Hematopoietic multipotent progenitor cell treated with erythropoietin and hydrocortisone succinate and interleukin-3 and kit ligand, for 6 days (in vitro differentiated cells): ENCODE results near the gene MB21D2.
"Not testable (repeated sequence)": the region's sequence is repeated elsewhere in the genome, so short reads cannot be mapped to it uniquely, and the experiment has no call there.

Experiments used
- DNase-seq: peaks from one replicate; pipeline ENCODE4 v3.0.0-alpha.2; 2015

MB21D2 gene, protein sequence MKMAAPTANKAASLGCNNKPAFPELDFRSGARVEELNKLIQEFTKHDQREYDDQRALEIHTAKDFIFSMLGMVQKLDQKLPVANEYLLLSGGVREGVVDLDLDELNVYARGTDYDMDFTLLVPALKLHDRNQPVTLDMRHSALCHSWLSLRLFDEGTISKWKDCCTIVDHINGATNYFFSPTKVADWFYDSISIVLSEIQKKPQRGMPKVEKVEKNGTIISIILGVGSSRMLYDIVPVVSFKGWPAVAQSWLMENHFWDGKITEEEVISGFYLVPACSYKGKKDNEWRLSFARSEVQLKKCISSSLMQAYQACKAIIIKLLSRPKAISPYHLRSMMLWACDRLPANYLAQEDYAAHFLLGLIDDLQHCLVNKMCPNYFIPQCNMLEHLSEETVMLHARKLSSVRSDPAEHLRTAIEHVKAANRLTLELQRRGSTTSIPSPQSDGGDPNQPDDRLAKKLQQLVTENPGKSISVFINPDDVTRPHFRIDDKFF

GRCh38 chr3:192917404-192918274, at the start of gene MB21D2:
MB21D2 (minus strand) TSS chr3:192917856; CDS start chr3:192917840, 16 bp downstream.
- peak; percentile 63 for DNase-seq

- DNase-seq: not testable (repeated sequence)
These were observed 47.5 kb upstream of the MB21D2 start for GRCh38 chr3:192964959-192965719.

DNA sequence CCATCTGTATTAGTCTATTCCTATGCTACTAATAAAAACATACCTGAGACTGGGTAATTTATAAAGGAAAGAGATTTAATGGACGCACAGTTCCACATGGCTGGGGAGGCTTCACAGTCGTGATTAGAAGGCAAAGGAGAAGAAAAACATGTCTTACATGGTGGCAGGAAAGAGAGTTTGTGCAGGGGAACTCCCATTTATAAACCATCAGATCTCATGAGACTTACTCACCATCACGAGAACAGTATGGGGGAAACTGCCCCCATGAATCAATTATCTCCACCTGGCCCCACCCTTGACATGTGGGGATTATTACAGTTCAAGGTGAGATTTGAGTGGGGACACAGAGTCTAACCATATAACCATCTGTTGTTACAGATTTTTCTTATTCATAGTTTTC, 42.1 kb upstream of the MB21D2 start:
- no peak for DNase-seq

DNA sequence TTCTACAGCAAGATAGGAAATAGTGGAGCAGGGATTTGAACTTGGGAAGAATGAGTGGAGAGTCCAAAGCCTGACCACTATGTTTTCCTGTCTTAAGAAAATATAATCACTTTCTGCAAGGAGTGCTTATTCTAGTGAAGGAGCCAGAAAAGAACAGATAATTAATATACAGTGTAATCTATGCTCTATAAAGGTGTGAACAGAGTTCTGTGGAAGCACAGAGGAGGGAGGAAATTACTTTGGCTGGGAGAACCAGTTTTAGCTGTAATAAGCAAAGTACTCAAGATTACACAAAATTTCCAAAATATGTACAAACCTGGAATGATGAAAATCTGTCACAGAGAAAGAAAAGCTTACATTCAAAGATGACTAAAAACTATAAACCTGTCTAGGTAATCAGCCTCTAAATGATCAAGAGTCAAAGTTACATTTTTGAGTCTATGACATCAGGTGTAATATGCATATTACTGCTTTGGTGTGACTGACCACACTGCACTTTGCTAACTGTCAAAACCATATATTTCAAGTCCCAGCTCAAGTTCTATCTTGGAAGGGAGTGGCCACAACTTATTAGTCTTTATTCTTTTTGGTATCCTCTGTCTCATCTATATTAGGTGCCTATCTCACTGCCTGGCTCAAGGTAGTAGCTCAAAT, 40.7 kb upstream of the MB21D2 start:
- no peak for DNase-seq

- peak; percentile 55 for DNase-seq
These were observed 39.9 kb upstream of the MB21D2 start for GRCh38 chr3:192957441-192958021.

- no peak for DNase-seq
These were observed 36.3 kb upstream of the MB21D2 start for GRCh38 chr3:192953926-192954325.

DNA sequence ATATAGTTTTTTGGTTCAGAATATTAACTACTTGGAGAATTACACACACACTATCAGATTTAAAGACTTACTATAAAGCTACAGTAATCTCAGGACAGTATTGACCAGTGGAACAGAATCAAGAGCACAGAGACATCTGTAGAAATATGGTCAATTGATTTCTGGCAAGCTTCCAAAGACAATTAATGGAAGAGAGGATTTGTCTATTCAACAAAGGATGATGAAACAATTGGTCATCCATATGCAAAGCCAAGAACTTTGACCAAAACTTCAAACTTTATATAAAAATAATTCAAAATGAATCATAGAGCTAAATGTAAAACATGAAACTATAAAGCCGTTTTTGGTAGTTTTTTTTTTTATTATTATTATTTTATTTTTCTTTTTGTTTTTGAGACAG, 29.8 kb upstream of the MB21D2 start:
- DNase-seq: no peak

DNA sequence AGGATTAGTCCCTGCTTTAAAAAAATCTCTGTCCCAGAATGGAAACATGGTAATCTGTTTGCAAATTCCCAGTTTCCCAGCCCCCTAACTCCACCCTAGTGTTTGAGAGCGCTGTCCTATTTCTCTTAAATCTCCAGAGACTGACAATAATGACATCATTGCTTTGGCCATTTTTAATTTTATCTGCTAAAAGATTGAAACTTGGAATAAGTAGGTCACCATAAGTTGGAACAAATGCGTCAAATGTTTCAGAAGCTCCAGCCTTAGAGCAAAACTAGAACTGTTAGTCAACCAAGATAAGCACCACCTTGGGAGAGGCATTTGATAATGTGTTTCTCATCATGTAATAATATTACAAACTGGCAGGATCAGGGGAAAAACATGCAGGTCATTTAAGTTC, 25.7 kb upstream of the MB21D2 start:
- DNase-seq: no peak

DNA sequence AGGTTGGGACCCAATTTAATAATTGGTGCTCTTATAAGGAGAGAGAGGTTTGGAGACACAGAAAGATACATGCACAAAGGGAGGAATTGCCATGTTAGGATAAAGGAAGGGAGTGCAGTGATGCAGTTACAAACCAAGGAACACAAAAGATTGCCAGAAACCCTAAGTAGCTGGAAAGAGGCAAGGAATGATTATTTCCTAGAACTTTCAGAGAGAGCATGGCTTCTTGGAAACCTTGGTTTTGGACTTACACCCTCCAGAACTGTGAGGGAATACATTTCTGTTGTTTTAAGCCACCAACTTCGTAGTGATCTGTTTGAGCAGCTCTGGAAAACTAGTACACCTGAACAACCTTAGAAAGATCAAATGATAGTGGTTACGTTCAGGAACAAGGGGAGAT, 25.0 kb upstream of the MB21D2 start:
- no peak for DNase-seq

DNA sequence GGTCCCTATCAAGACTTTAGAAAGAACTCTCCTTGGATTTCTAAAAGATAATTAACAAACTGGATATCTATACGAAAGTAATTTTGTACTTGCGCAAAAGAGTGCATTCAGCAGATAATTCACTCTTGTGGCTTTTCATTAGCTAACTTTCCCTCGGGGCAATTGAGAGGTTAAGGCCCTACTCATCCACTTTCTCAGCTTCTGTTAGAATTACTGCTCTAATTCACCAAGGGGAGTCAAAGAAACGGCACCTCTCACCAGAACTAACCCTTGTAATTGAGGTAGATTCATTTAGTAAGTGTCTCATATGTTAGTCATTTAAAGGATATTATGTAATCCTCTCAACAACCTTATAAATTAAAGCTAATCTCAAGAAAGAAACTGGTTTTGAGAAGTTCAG, 22.5 kb upstream of the MB21D2 start:
- DNase-seq: no peak

GRCh38 chr3:192935441-192935840, 17.8 kb upstream of the MB21D2 start:
- no peak for DNase-seq

DNA sequence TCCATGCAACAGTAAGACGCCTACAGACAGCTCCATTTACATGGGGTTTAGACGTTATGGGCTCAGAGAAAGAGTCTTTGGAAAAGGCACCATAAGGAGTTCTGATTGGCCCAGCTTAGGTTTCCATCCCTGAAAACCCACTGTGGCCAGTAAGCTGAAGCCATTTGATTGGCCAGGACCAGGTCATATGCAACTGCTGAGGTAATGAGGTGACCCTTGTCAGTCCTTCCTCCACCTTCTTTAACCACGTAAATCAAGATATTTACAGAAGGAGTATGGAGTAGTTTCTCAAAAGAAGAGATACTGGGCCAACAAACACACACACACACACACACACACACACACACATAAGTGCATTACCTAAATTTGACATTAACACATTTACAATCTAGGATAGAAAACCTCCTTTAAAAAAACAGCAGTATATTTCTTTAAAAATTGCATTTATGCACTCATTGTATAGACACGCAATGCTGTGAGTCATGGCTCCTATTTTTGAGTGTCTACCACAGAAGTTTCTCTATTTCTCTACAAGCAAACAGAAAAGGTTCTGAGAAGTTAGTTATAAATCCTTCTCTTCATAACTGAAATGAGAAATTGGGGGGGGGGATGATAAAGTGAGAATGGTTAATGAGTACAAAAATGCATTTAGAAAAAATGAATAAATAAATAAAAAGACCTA, 16.3 kb upstream of the MB21D2 start:
- no peak for DNase-seq

- DNase-seq: no peak
These were observed 15.6 kb upstream of the MB21D2 start for GRCh38 chr3:192933259-192933658.

- no peak for DNase-seq
These were observed 14.2 kb upstream of the MB21D2 start for GRCh38 chr3:192931825-192932224.

DNA sequence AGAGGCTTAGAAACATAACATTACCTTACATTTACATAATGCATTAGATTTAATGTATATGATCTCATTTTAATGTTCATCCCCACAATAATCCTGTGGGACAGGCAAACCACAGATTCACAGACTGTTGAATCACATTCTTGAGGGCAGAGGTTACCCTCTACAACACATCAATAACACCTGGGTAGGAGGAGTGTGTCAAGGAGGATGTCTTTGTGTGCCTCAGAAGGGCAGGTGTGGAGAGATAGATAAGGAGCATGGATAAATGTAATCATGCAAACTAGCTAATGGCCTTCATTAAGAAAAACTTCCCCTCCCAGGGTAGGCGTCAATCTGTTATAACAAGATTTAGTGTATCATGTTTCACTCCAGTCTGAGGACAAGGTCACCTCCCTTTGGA, 12.9 kb upstream of the MB21D2 start:
- DNase-seq: no peak

- no peak for DNase-seq
These were observed 12.3 kb upstream of the MB21D2 start for GRCh38 chr3:192929755-192930547.

DNA sequence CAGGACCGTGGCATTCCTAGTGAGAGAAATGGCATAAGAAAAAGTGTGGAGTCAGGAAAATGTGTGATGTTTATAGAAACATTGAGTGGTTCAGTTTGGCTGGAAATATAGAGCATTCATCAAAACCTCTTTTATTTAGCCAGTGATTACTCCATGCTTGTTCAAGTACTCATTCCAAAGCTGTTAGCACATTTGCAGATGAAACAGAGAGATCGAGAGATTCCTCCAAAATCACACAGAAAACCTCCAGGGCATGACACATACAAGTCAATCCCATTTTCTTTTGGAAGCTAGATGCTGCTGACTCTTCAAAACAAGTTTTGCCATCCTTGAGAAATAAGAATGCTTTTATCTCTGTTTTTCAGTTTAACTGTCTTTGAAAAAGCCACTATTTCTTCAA, 11.5 kb upstream of the MB21D2 start:
- no peak for DNase-seq

DNA sequence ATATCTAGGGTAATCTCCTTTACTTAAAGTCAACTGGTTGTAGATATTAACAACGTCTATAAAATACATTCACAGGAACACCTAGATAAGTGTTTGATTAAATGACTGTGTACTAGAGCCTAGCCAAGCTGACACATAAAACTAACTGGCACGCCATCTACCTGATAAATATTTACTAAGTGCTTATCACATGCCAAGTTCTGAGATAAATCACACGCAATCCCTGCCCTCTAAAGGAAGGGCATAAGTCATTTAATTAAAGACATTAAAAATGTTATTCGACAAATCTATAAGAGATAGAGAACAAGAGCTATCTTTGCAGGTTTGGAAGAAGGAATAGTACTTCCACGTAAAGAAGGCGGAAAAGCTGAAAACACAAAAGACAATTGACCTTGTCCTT, 11.1 kb upstream of the MB21D2 start:
- DNase-seq: no peak

GRCh38 chr3:192928016-192928415, 10.4 kb upstream of the MB21D2 start:
- DNase-seq: no peak

DNA sequence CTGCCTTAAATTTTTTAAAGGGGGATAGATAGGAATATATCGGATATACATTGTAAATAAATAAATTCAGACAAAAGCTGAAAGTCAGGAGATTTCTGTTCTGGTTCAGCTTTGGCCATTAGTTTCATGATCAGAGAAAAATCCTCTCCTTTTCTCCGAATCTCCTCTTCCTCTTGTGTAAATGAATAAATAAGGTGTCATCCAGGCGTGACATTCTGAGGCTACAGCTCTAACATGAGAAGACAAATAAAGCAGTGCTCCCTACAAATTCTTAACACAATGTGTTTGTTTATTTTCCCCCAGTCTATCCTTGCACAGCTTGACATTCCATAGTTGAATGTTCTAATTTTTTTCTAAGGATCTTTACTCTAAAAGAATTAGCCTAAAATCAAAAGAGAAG, 9.4 kb upstream of the MB21D2 start:
- no peak for DNase-seq

- DNase-seq: no peak
These were observed 6.1 kb upstream of the MB21D2 start for GRCh38 chr3:192923731-192924130.
